Mesenchymal stem cell (in vitro differentiated cells and primary cell): ENCODE measurements around the gene MUC2.
A peak's percentile ranks its signal among the peaks of the same experiment; 100 is the strongest.

Source experiments
- DNase-seq: peaks from one replicate; pipeline ENCODE4 v3.0.0-alpha.2; 2013
- H2AFZ ChIP-seq: one replicate; pipeline ENCODE4 v1.6.1; 2013; ENCODE audit warnings: low read depth, mild to moderate bottlenecking, control low read depth, inconsistent platforms, low read length, moderate library complexity
- H2AK5ac ChIP-seq: 2 replicates; pipeline ENCODE4 v1.6.1; 2013; ENCODE audit warnings: low read length, moderate library complexity, mild to moderate bottlenecking, inconsistent platforms; ENCODE audit not compliant: severe bottlenecking
- H2BK120ac ChIP-seq: one replicate; pipeline ENCODE4 v1.6.1; 2013; ENCODE audit warnings: low read depth, mild to moderate bottlenecking, inconsistent platforms, low read length, moderate library complexity
- H2BK12ac ChIP-seq, 2 experiments: one replicate each; pipeline ENCODE4 v1.6.1; 2013; ENCODE audit warnings: inconsistent platforms in 2 of 2, low read length in 2 of 2, mild to moderate bottlenecking in 2 of 2, moderate library complexity in 2 of 2, control low read depth in 1 of 2
- H2BK15ac ChIP-seq: one replicate; pipeline ENCODE4 v1.6.1; 2013; ENCODE audit warnings: mild to moderate bottlenecking, low read depth, inconsistent platforms; ENCODE audit not compliant: poor library complexity, severe bottlenecking
- H2BK5ac ChIP-seq: 2 replicates; pipeline ENCODE4 v1.6.1; 2013; ENCODE audit warnings: low read depth, mild to moderate bottlenecking, low read length, control low read depth, inconsistent platforms; ENCODE audit not compliant: poor library complexity, severe bottlenecking
- H3K14ac ChIP-seq, 2 experiments: one replicate each; pipeline ENCODE4 v1.6.1; 2013; ENCODE audit warnings: inconsistent platforms in 2 of 2, low read length in 2 of 2, control low read depth in 1 of 2, mild to moderate bottlenecking in 1 of 2, moderate library complexity in 1 of 2
- H3K18ac ChIP-seq, 2 experiments: one replicate each; pipeline ENCODE4 v1.6.1; 2013; ENCODE audit warnings: inconsistent platforms in 2 of 2, low read length in 2 of 2, control low read depth in 1 of 2, low read depth in 1 of 2, mild to moderate bottlenecking in 1 of 2
- H3K23ac ChIP-seq, 2 experiments: one replicate each; pipeline ENCODE4 v1.6.1; 2013; ENCODE audit warnings: inconsistent platforms in 2 of 2, low read length in 2 of 2, mild to moderate bottlenecking in 2 of 2, moderate library complexity in 2 of 2, control low read depth in 1 of 2
- H3K27ac ChIP-seq: 2 replicates; pipeline ENCODE4 v1.5.1; 2013; ENCODE audit warnings: mild to moderate bottlenecking, moderate library complexity, low read length, control low read depth, inconsistent platforms; ENCODE audit not compliant: poor library complexity, severe bottlenecking
- H3K27me3 ChIP-seq, 2 experiments: 2 replicates each; pipeline versions ENCODE4 v1.6.1 to v1.7.0; 2013; ENCODE audit warnings: low read length in 2 of 2, mild to moderate bottlenecking in 2 of 2, moderate library complexity in 2 of 2, control low read depth in 1 of 2, inconsistent platforms in 1 of 2; ENCODE audit not compliant: control insufficient read depth in 1 of 2, insufficient read depth in 1 of 2
- H3K36me3 ChIP-seq, 2 experiments: 2 replicates each; pipeline versions ENCODE4 v1.6.1 to v1.7.0; 2013; ENCODE audit warnings: low read length in 2 of 2, control low read depth in 1 of 2, inconsistent platforms in 1 of 2, low read depth in 1 of 2, mild to moderate bottlenecking in 1 of 2; ENCODE audit not compliant: insufficient read depth in 2 of 2, control insufficient read depth in 1 of 2
- H3K4ac ChIP-seq, 2 experiments: one replicate each; pipeline ENCODE4 v1.6.1; 2013; ENCODE audit warnings: inconsistent platforms in 2 of 2, low read length in 2 of 2, mild to moderate bottlenecking in 2 of 2, moderate library complexity in 2 of 2, control low read depth in 1 of 2, low read depth in 1 of 2
- H3K4me1 ChIP-seq: 2 replicates; pipeline ENCODE4 v1.6.1; 2013; ENCODE audit warnings: low read depth, low read length, control low read depth; ENCODE audit not compliant: control insufficient read depth, insufficient read depth
- H3K4me2 ChIP-seq: 2 replicates; pipeline ENCODE4 v1.6.1; 2013; ENCODE audit warnings: low read length, mild to moderate bottlenecking, inconsistent platforms; ENCODE audit not compliant: poor library complexity, severe bottlenecking
- H3K4me3 ChIP-seq, 2 experiments: 2 replicates each; pipeline versions ENCODE4 v1.5.1 to v1.7.0; 2013; ENCODE audit warnings: low read length in 2 of 2, mild to moderate bottlenecking in 2 of 2, control low read depth in 1 of 2, low read depth in 1 of 2; ENCODE audit not compliant: insufficient read depth in 1 of 2
- H3K79me1 ChIP-seq: replicated peaks from 2 replicates; pipeline ENCODE4 v1.6.1; 2013; ENCODE audit warnings: mild to moderate bottlenecking, control low read depth, low read length, inconsistent platforms; ENCODE audit not compliant: poor library complexity, severe bottlenecking
- H3K9ac ChIP-seq: 2 replicates; pipeline ENCODE4 v1.7.0; 2013; ENCODE audit warnings: mild to moderate bottlenecking, low read length, moderate library complexity
- H3K9me3 ChIP-seq: 2 replicates; pipeline ENCODE4 v1.7.0; 2013; ENCODE audit warnings: mild to moderate bottlenecking, low read length; ENCODE audit not compliant: control insufficient read depth
- H4K8ac ChIP-seq: one replicate; pipeline ENCODE4 v1.6.1; 2013; ENCODE audit warnings: inconsistent platforms, mild to moderate bottlenecking, low read length, moderate library complexity
- H4K91ac ChIP-seq: one replicate; pipeline ENCODE4 v1.6.1; 2013; ENCODE audit warnings: mild to moderate bottlenecking, low read length, inconsistent platforms
- WGBS: methylation state at CpG from one replicate; pipeline ENCODE4 v1.1.7; 2013; ENCODE audit warnings: mixed read lengths; 5-methylcytosine and 5-hydroxymethylcytosine counted together

MUC2 gene

DNA sequence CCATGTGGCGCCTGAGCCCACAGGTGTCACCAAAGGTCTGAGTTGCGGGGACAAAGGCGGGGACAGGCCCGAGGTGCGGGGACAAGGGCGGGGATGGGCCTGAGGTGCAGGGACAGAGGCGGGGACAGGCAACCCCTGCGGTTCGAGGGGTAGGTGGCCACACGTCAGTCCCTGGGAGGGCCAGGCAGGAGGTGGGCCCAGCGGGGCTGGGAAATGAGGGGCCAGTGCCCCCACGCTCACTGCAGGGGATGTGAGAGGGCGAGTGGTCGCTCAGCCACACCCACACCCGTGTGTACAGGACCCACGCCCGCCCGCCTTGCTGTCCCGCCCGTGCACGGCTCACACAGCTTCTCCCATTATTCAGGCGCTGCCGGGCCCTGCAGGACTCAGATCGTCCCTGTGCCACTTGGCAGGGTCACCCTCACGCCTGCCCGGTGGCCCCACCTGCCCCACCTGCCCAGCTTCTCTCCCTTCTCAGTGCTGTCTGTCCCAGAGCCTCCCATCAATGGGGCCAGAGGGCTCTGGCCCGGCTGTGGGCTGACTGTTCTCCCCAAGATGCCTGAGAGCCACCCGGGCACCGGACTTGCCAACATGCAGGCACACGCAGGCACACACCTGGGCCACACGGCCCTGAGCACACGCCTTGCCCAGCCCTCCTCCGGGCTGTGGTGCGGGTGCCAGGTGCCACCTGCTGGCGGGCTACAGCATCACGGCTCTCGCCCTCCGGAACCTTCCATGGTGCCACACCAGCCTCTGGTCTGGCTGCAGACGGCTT is 23.9 kb upstream of the MUC2 start:
- Histone ChIP-seq H3K9me3 (no peaks in the 10 kb centered on the region), H2AFZ (no peak overlapping the region), H3K4ac (no peak overlapping the region), H3K36me3 (no peaks in the 10 kb centered on the region), H3K27ac (no peak overlapping the region), H3K9ac (no peak overlapping the region), H2BK120ac (no peak overlapping the region), H3K79me1 (no peaks in the 10 kb centered on the region), H4K91ac (peak overlapping the region; percentile 41), H3K4me3 (no peak overlapping the region), H2BK5ac (no peak overlapping the region), H2BK15ac (peak overlapping the region; percentile 45), H3K18ac (no peak overlapping the region), H2AK5ac (no peak overlapping the region), H2BK12ac (no peak overlapping the region), H3K4me2 (no peak overlapping the region), H3K4me1 (peaks cover 20% of the 10 kb centered on the region), H3K27me3 (peaks cover 34 to 90% of the 10 kb centered on the region in 2 experiments), H3K23ac (no peak overlapping the region), H3K14ac (no peak overlapping the region), H4K8ac (no peak overlapping the region)
- 57% methylated on average over 39 of the region's 39 CpGs for WGBS
- DNase-seq, result peak; percentile 44

DNA sequence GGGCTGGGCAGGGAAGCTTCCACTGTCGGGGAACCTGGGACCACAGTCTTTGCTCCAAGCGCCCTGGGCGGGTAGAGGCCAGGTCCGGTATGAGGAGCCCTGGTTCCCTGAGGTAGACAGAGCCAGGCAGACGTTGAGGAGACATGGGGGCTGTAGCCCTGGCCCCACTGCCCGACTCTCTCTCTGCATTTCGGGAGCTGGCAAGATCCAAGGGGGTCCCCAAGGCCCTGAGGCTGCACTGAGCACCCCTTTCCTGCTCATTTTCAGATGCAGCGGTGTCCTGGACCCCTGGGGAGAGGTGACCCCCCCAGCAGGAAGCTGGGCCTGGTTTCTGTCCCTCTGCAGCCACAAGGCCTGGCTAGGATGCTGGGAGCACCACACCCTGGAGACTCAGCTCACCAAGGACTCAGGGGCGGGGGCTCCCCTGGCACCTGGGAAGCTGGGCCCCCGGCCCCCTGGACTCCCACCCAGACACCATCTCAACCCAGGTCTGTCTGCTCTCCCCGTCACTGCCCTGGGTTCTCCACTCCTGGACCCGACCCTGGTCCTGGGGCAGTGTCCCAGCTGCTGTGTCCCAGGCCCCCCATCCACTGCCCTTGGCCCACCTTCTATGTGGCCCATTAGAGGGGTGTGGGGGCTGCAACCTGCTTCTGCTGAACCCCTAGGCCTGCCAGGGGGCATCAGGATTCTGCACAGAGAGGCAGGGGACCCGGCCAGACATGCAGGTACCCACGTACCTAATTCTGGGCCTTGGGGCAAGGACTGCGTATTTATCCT is 23.1 kb upstream of the MUC2 start:
- Histone ChIP-seq H2BK120ac (no peak overlapping the region), H3K4me2 (no peak overlapping the region), H3K18ac (no peak overlapping the region), H3K4me3 (no peak overlapping the region), H3K27ac (no peak overlapping the region), H3K9me3 (no peaks in the 10 kb centered on the region), H2AFZ (no peak overlapping the region), H2BK5ac (no peak overlapping the region), H4K8ac (no peak overlapping the region), H2AK5ac (no peak overlapping the region), H3K23ac (no peak overlapping the region), H2BK15ac (no peak overlapping the region), H3K4me1 (peaks cover 24% of the 10 kb centered on the region), H3K79me1 (no peaks in the 10 kb centered on the region), H3K36me3 (no peaks in the 10 kb centered on the region), H4K91ac (no peak overlapping the region), H3K9ac (no peak overlapping the region), H3K4ac (no peak overlapping the region), H2BK12ac (no peak overlapping the region), H3K27me3 (peaks cover 34 to 94% of the 10 kb centered on the region in 2 experiments), H3K14ac (no peak overlapping the region)
- 60% methylated on average over 12 of the region's 15 CpGs for WGBS
- DNase-seq, result no peak

GRCh38 chr11:1052133-1053011 is 22.3 kb upstream of the MUC2 start:
- Histone ChIP-seq H3K14ac (no peak overlapping the region), H3K23ac (no peak overlapping the region), H3K9ac (no peak overlapping the region), H3K4me2 (no peak overlapping the region), H3K9me3 (no peaks in the 10 kb centered on the region), H2BK12ac (no peak overlapping the region), H2BK120ac (no peak overlapping the region), H2BK5ac (no peak overlapping the region), H2AFZ (no peak overlapping the region), H2BK15ac (peak overlapping the region; percentile 34), H3K4me3 (no peak overlapping the region), H3K27me3 (peaks cover 28 to 87% of the 10 kb centered on the region in 2 experiments), H4K8ac (no peak overlapping the region), H2AK5ac (no peak overlapping the region), H3K36me3 (no peaks in the 10 kb centered on the region), H3K79me1 (no peaks in the 10 kb centered on the region), H3K4me1 (peaks cover 24% of the 10 kb centered on the region), H3K18ac (no peak overlapping the region), H4K91ac (peak overlapping the region; percentile 29), H3K27ac (no peak overlapping the region), H3K4ac (no peak overlapping the region)
- DNase-seq, result no peak
- 85% methylated on average over 25 of the region's 25 CpGs for WGBS
